Adrenal gland (tissue), 12 donors: Measurements from ENCODE around the gene ENTPD3. TPM values are rescaled to one million over a fixed set of nuclear protein-coding genes. Genes with fewer than 3 reads are reported as not detected.

Source experiments
- DNase-seq, 7 donors: peaks; one replicate each; pipeline ENCODE4 v3.0.0-alpha.2; 2019 to 2020
- H3K27ac ChIP-seq, 5 donors: fragments of 200-600 bp; sonication (generic) in 4 of 5; 1 replicate in 3 of 5; 2 replicates in 2 of 5; pipeline versions ENCODE4 v1.5.1 to v1.8.0; 2016 to 2020; ENCODE audit warnings: mild to moderate bottlenecking in 1 of 5
- H3K27me3 ChIP-seq: fragments of 200-600 bp; 2 replicates; pipeline ENCODE4 v1.8.0; 2021
- H3K36me3 ChIP-seq, 2 donors: fragments of 200-600 bp; replicated peaks in 1 of 2; 1 replicate in 1 of 2; 2 replicates in 1 of 2; pipeline versions ENCODE4 v1.5.1 to v1.8.0; 2018 to 2022
- H3K4me1 ChIP-seq, 2 donors: fragments of 200-600 bp; replicated peaks in 1 of 2; 1 replicate in 1 of 2; 2 replicates in 1 of 2; pipeline versions ENCODE4 v1.5.1 to v1.8.0; 2018 to 2021
- H3K4me3 ChIP-seq, 4 donors: fragments of 200-600 bp; sonication (generic) in 3 of 4; one replicate each; pipeline ENCODE4 v1.5.1; 2016 to 2018
- H3K9me3 ChIP-seq, 3 donors: fragments of 200-600 bp; sonication (generic) in 1 of 3; replicated peaks in 1 of 3; 1 replicate in 2 of 3; 2 replicates in 1 of 3; pipeline versions ENCODE4 v1.5.1 to v1.8.0; 2016 to 2021
- POLR2A ChIP-seq, 2 donors: fragments of 450-650 bp; IDR thresholded peaks; one replicate each; pipeline ENCODE4 v1.6.1; 2017; ENCODE audit warnings: antibody characterized with exemption in 2 of 2, mild to moderate bottlenecking in 2 of 2, moderate library complexity in 1 of 2
- WGBS, 4 donors: extraction: QIAGEN DNeasy Blood & Tissue Kit in 2 of 4; methylation state at CpG; one replicate each; pipeline versions ENCODE4 v1.1.5 to v1.1.7; 2013 to 2017; 5-methylcytosine and 5-hydroxymethylcytosine counted together
- intact Hi-C, 2 donors: fragments of 100-400 bp; cut with DNase I; formaldehyde crosslinking; loops; one replicate each; pipeline versions ENCODE4 v1.14.1 to v1.15.0; 2022 to 2023
- polyA plus RNA-seq, 3 donors: library from polyadenylated mRNA; stranded (reverse); fragments of 200-250 nt in 2 of 3; fragments of 350-450 nt in 1 of 3; fragmentation: Illumina TruSeq in 1 of 3; extraction: RNeasy Lipid Tissue Mini Kit (QIAGEN cat#74804) in 1 of 3; gene quantifications; one replicate each; pipeline ENCODE4 v1.2.3, GENCODE V29; 2013 to 2014
- total RNA-seq, 9 donors: library from RNA; depleted of rRNA in 4 of 9; stranded (reverse); fragments of >200 nt in 4 of 9; fragments of 120-200 nt in 1 of 9; fragmentation: NEBNext Ultra II Directional in 1 of 9; extraction: Animal tissue kit (Norgen Biotek cat#: 25700) in 1 of 9; gene quantifications; one replicate each; pipeline versions ENCODE4 v1.1.0 to v1.2.4, GENCODE V29; 2013 to 2023
- TF ChIP-seq, protein P1 (sequence below), 6 experiments: fragments of 450-650 bp in 4 of 6; fragments of 200-600 bp in 2 of 6; sonication (generic) in 1 of 6; IDR thresholded peaks; 1 replicate in 5 of 6; 2 replicates in 1 of 6; pipeline versions ENCODE4 v1.5.1 to v1.8.0; 2016 to 2021; ENCODE audit warnings: antibody characterized with exemption in 6 of 6, mild to moderate bottlenecking in 2 of 6, moderate library complexity in 1 of 6
- donor health status: healthy with polysubstance abuse.
- donor health status: Bipolar disorder and iron deficiency.
- donor health status: DM: yes; HTN: yes; CAD: no.
- donor health status: DM: no; HTN: no; CAD: no.
- donor health status: DM: no; HTN: no; CAD: no.
- donor health status: DM: yes; HTN: yes; CAD: no.

Gene ENTPD3
- total and polyA plus RNA-seq, 12 donors, result 0.08 to 0.72 (median 0.39) TPM; not detected in 5

- TF ChIP-seq, protein P1, sequence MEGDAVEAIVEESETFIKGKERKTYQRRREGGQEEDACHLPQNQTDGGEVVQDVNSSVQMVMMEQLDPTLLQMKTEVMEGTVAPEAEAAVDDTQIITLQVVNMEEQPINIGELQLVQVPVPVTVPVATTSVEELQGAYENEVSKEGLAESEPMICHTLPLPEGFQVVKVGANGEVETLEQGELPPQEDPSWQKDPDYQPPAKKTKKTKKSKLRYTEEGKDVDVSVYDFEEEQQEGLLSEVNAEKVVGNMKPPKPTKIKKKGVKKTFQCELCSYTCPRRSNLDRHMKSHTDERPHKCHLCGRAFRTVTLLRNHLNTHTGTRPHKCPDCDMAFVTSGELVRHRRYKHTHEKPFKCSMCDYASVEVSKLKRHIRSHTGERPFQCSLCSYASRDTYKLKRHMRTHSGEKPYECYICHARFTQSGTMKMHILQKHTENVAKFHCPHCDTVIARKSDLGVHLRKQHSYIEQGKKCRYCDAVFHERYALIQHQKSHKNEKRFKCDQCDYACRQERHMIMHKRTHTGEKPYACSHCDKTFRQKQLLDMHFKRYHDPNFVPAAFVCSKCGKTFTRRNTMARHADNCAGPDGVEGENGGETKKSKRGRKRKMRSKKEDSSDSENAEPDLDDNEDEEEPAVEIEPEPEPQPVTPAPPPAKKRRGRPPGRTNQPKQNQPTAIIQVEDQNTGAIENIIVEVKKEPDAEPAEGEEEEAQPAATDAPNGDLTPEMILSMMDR (IDR thresholded peaks at IDR 0.05), result no peak
- no peak for TF ChIP-seq POLR2A (IDR thresholded peaks at IDR 0.05)
- WGBS, 4 donors, result 78 to 87% (median 80%) methylated on average over 2 of the region's 2 CpGs
- H3K36me3 ChIP-seq, result no peaks in the 10 kb centered on the region
- DNase-seq, result no peak
- intact Hi-C loops, result no loop called here
- H3K27me3 ChIP-seq, result no peaks in the 10 kb centered on the region
- H3K9me3 ChIP-seq, result no peaks in the 10 kb centered on the region
- no peak overlapping the region for H3K4me3 ChIP-seq
- no peak overlapping the region for H3K27ac ChIP-seq
- no peaks in the 10 kb centered on the region for H3K4me1 ChIP-seq
Measured at GRCh38 chr3:40407007-40407406, 20.0 kb downstream of the ENTPD3 start.

GRCh38 chr3:40407611-40408010, 20.6 kb downstream of the ENTPD3 start:
- no peak overlapping the region for H3K4me3 ChIP-seq
- no peaks in the 10 kb centered on the region for H3K4me1 ChIP-seq
- intact Hi-C loops, result no loop called here
- no peak for DNase-seq
- no peak for TF ChIP-seq POLR2A (IDR thresholded peaks at IDR 0.05)
- 74 to 83% (median 79%) methylated on average over 3 of the region's 3 CpGs for WGBS, 4 donors
- no peaks in the 10 kb centered on the region for H3K27me3 ChIP-seq
- no peaks in the 10 kb centered on the region for H3K36me3 ChIP-seq
- H3K9me3 ChIP-seq, result no peaks in the 10 kb centered on the region
- no peak overlapping the region for H3K27ac ChIP-seq

DNA sequence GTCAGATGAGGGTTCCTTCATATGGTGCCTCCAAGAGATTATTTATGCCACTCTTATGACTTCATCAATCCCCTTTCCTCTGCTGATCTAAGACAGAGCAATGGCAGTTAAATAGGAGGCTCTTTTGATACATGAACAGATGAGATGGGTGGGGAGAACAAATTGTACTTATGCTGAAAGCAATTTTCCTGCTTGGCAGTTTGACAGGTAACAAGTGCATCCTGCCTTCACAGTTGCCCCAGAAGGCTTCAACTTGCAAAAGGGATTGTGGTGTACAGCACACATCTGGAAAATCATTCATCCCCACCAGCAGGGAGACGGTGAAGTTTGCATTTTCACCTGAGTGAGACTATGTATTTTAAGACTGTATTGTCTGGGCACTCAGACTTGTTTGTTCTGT, 27.3 kb downstream of the ENTPD3 start:
- Histone ChIP-seq H3K9me3 (no peaks in the 10 kb centered on the region), H3K4me1 (no peaks in the 10 kb centered on the region), H3K36me3 (no peaks in the 10 kb centered on the region), H3K27me3 (no peaks in the 10 kb centered on the region), H3K4me3 (no peak overlapping the region), H3K27ac (no peak overlapping the region)
- 67 to 90% (median 88%) methylated on average over 1 of the region's 1 CpG for WGBS, 4 donors
- TF ChIP-seq, protein P1 (IDR thresholded peaks at IDR 0.05), result no peak
- no peak for TF ChIP-seq POLR2A (IDR thresholded peaks at IDR 0.05)
- intact Hi-C loops, result no loop called here
- DNase-seq, result no peak

DNA sequence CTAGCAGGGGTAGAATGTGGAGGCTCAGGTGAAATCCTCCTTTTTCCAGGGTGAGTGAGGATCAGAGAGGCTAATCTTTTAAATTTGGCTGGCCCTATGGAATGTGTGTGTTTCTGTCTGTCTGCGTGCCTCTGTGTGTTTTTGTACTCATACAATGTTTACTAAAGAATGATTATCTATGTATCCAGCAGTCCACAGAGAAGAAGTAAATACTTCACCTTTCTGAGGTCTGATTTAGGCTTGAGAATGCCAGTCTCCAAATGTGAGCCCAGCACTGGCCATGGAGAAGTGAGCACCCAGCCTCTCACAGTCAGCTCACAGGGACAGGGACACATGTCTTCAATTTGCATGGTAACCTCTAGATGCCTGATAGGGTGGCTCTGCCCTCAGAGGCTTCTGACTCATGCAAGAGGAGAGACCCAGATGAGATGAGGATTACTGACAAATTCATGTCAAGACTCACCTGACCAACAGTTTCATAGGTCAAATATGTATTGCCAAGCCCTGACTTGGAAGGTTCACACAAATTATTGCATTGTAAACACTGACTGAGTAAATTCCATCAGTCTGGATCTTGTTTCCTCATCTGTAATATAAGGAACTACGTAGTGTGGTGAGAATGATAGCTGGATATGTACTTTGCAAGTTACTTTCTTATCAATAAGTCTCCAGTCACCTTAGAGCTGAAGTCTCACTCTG, 31.0 kb downstream of the ENTPD3 start:
- Histone ChIP-seq H3K36me3 (no peaks in the 10 kb centered on the region), H3K27me3 (no peaks in the 10 kb centered on the region), H3K27ac (no peak overlapping the region), H3K4me1 (no peaks in the 10 kb centered on the region), H3K4me3 (no peak overlapping the region), H3K9me3 (no peaks in the 10 kb centered on the region)
- no peak for DNase-seq
- intact Hi-C loops, result no loop called here
- TF ChIP-seq, protein P1 (IDR thresholded peaks at IDR 0.05), result no peak
- no peak for TF ChIP-seq POLR2A (IDR thresholded peaks at IDR 0.05)
- WGBS, 4 donors, result 86 to 95% (median 91%) methylated on average over 2 of the region's 2 CpGs

GRCh38 chr3:40422861-40423260, 35.9 kb downstream of the ENTPD3 start:
- no peak for DNase-seq
- no peaks in the 10 kb centered on the region for H3K27me3 ChIP-seq
- no peaks in the 10 kb centered on the region for H3K36me3 ChIP-seq
- 73 to 79% (median 74%) methylated on average over 1 of the region's 1 CpG for WGBS, 4 donors
- H3K9me3 ChIP-seq, result no peaks in the 10 kb centered on the region
- no peaks in the 10 kb centered on the region for H3K4me1 ChIP-seq
- TF ChIP-seq POLR2A (IDR thresholded peaks at IDR 0.05), result no peak
- TF ChIP-seq, protein P1 (IDR thresholded peaks at IDR 0.05), result no peak
- H3K4me3 ChIP-seq, result no peak overlapping the region
- intact Hi-C loops, result no loop called here
- H3K27ac ChIP-seq, result no peak overlapping the region
